Central memory CD8-positive, alpha-beta T cell (primary cell): ENCODE data around the gene LRCH3.

Experiments used
- ATAC-seq: fragments of 150-1000 bp; cut with Tn5 transposase; replicated peaks from 2 replicates; pipeline ENCODE4 v1.10.0; 2022; ENCODE audit warnings: mild to moderate bottlenecking, moderate FRiP score, moderate number of reproducible peaks; ENCODE audit not compliant: poor library complexity, severe bottlenecking; ENCODE audit errors: extremely low read depth
- DNase-seq, 2 donors: peaks; one replicate each; pipeline ENCODE4 v3.0.0; 2021; ENCODE audit warnings: low spot score in 2 of 2
- H3K27ac Mint-ChIP-seq: one replicate; pipeline ENCODE4 v1.8.0; 2022; ENCODE audit warnings: low read depth, mild to moderate bottlenecking, moderate library complexity, mixed read lengths
- H3K27me3 Mint-ChIP-seq: one replicate; pipeline ENCODE4 v1.8.0; 2022; ENCODE audit warnings: mixed read lengths
- H3K36me3 Mint-ChIP-seq: one replicate; pipeline ENCODE4 v1.8.0; 2022; ENCODE audit warnings: mild to moderate bottlenecking, moderate library complexity, mixed read lengths; ENCODE audit not compliant: insufficient read depth
- H3K4me1 Mint-ChIP-seq: one replicate; pipeline ENCODE4 v1.8.0; 2022; ENCODE audit warnings: mixed read lengths
- H3K4me3 Mint-ChIP-seq: one replicate; pipeline ENCODE4 v1.8.0; 2022; ENCODE audit warnings: mild to moderate bottlenecking, moderate library complexity, mixed read lengths
- H3K9me3 Mint-ChIP-seq: one replicate; pipeline ENCODE4 v1.8.0; 2022; ENCODE audit warnings: mixed read lengths

LRCH3 gene

GRCh38 chr3:197796087-197796486, 5.0 kb downstream of the LRCH3 start:
- Mint-ChIP-seq H3K4me3 (no peak overlapping the region), H3K4me1 (peaks cover 56% of the 10 kb centered on the region), H3K27ac (no peak overlapping the region), H3K36me3 (peaks cover 19% of the 10 kb centered on the region), H3K9me3 (no peaks in the 10 kb centered on the region), H3K27me3 (no peaks in the 10 kb centered on the region)
- no peak for ATAC-seq
- DNase-seq: no peak

GRCh38 chr3:197798863-197799262, 7.8 kb downstream of the LRCH3 start:
- Mint-ChIP-seq H3K27me3 (no peaks in the 10 kb centered on the region), H3K27ac (no peak overlapping the region), H3K4me3 (no peak overlapping the region), H3K4me1 (peaks cover 64% of the 10 kb centered on the region), H3K9me3 (no peaks in the 10 kb centered on the region), H3K36me3 (peaks cover 10% of the 10 kb centered on the region)
- DNase-seq: no peak
- ATAC-seq: no peak

- ATAC-seq: no peak
- H3K9me3 Mint-ChIP-seq: no peaks in the 10 kb centered on the region
- H3K4me1 Mint-ChIP-seq: peaks cover 60% of the 10 kb centered on the region
- H3K27me3 Mint-ChIP-seq: no peaks in the 10 kb centered on the region
- H3K27ac Mint-ChIP-seq: no peak overlapping the region
- H3K36me3 Mint-ChIP-seq: peaks cover 9% of the 10 kb centered on the region
- no peak overlapping the region for H3K4me3 Mint-ChIP-seq
- no peak for DNase-seq
Observed at GRCh38 chr3:197800379-197800778, 9.3 kb downstream of the LRCH3 start.

GRCh38 chr3:197801891-197802778, 11.1 kb downstream of the LRCH3 start:
- Mint-ChIP-seq H3K36me3 (peaks cover 5% of the 10 kb centered on the region), H3K9me3 (no peaks in the 10 kb centered on the region), H3K27me3 (no peaks in the 10 kb centered on the region), H3K27ac (peak overlapping the region; percentile 66), H3K4me1 (peaks cover 46% of the 10 kb centered on the region), H3K4me3 (peak overlapping the region; percentile 21)
- ATAC-seq: peak; percentile 77
- no peak for DNase-seq

GRCh38 chr3:197802779-197803459, 11.9 kb downstream of the LRCH3 start:
- no peak for ATAC-seq
- no peak for DNase-seq
- H3K4me3 Mint-ChIP-seq: no peak overlapping the region
- no peaks in the 10 kb centered on the region for H3K9me3 Mint-ChIP-seq
- peaks cover 5% of the 10 kb centered on the region for H3K36me3 Mint-ChIP-seq
- H3K27ac Mint-ChIP-seq: no peak overlapping the region
- H3K27me3 Mint-ChIP-seq: no peaks in the 10 kb centered on the region
- peaks cover 50% of the 10 kb centered on the region for H3K4me1 Mint-ChIP-seq

- no peak overlapping the region for H3K4me3 Mint-ChIP-seq
- DNase-seq (no peak), ATAC-seq (no peak)
- H3K27me3 Mint-ChIP-seq: no peaks in the 10 kb centered on the region
- peaks cover 5% of the 10 kb centered on the region for H3K36me3 Mint-ChIP-seq
- no peak overlapping the region for H3K27ac Mint-ChIP-seq
- H3K4me1 Mint-ChIP-seq: peaks cover 62% of the 10 kb centered on the region
- H3K9me3 Mint-ChIP-seq: no peaks in the 10 kb centered on the region
Observed at GRCh38 chr3:197804511-197804910, 13.5 kb downstream of the LRCH3 start.

- ATAC-seq (no peak), DNase-seq (no peak)
- peaks cover 2% of the 10 kb centered on the region for H3K36me3 Mint-ChIP-seq
- H3K4me3 Mint-ChIP-seq: no peak overlapping the region
- no peaks in the 10 kb centered on the region for H3K27me3 Mint-ChIP-seq
- peaks cover 40% of the 10 kb centered on the region for H3K4me1 Mint-ChIP-seq
- peak overlapping the region; percentile 62 for H3K27ac Mint-ChIP-seq
- no peaks in the 10 kb centered on the region for H3K9me3 Mint-ChIP-seq
Observed at GRCh38 chr3:197807969-197808587, 17.0 kb downstream of the LRCH3 start.

GRCh38 chr3:197809356-197810020, 18.4 kb downstream of the LRCH3 start:
- ATAC-seq (no peak), DNase-seq (no peak)
- H3K4me3 Mint-ChIP-seq: peak overlapping the region; percentile 0
- H3K9me3 Mint-ChIP-seq: no peaks in the 10 kb centered on the region
- peaks cover 33% of the 10 kb centered on the region for H3K4me1 Mint-ChIP-seq
- peak overlapping the region; percentile 42 for H3K27ac Mint-ChIP-seq
- no peaks in the 10 kb centered on the region for H3K27me3 Mint-ChIP-seq
- peaks cover 5% of the 10 kb centered on the region for H3K36me3 Mint-ChIP-seq

- ATAC-seq (no peak), DNase-seq (no peak)
- H3K36me3 Mint-ChIP-seq: peaks cover 5% of the 10 kb centered on the region
- H3K9me3 Mint-ChIP-seq: no peaks in the 10 kb centered on the region
- H3K4me3 Mint-ChIP-seq: no peak overlapping the region
- H3K4me1 Mint-ChIP-seq: peaks cover 38% of the 10 kb centered on the region
- H3K27me3 Mint-ChIP-seq: no peaks in the 10 kb centered on the region
- no peak overlapping the region for H3K27ac Mint-ChIP-seq
Observed at GRCh38 chr3:197810901-197811300, 19.8 kb downstream of the LRCH3 start.

GRCh38 chr3:197811343-197811742, 20.3 kb downstream of the LRCH3 start:
- no peak for ATAC-seq
- peaks cover 5% of the 10 kb centered on the region for H3K36me3 Mint-ChIP-seq
- no peak for DNase-seq
- no peak overlapping the region for H3K4me3 Mint-ChIP-seq
- no peaks in the 10 kb centered on the region for H3K27me3 Mint-ChIP-seq
- H3K27ac Mint-ChIP-seq: no peak overlapping the region
- H3K9me3 Mint-ChIP-seq: no peaks in the 10 kb centered on the region
- H3K4me1 Mint-ChIP-seq: peaks cover 38% of the 10 kb centered on the region

GRCh38 chr3:197814372-197814771, 23.3 kb downstream of the LRCH3 start:
- Mint-ChIP-seq H3K27ac (no peak overlapping the region), H3K4me3 (no peak overlapping the region), H3K4me1 (peaks cover 17% of the 10 kb centered on the region), H3K9me3 (no peaks in the 10 kb centered on the region), H3K36me3 (peaks cover 8% of the 10 kb centered on the region), H3K27me3 (no peaks in the 10 kb centered on the region)
- ATAC-seq (no peak), DNase-seq (no peak)

GRCh38 chr3:197820550-197821335, 29.7 kb downstream of the LRCH3 start:
- H3K27ac Mint-ChIP-seq: peak overlapping the region; percentile 37
- H3K4me1 Mint-ChIP-seq: peaks cover 15% of the 10 kb centered on the region
- DNase-seq: no peak
- H3K27me3 Mint-ChIP-seq: no peaks in the 10 kb centered on the region
- H3K9me3 Mint-ChIP-seq: no peaks in the 10 kb centered on the region
- no peak for ATAC-seq
- no peak overlapping the region for H3K4me3 Mint-ChIP-seq
- peaks cover 34% of the 10 kb centered on the region for H3K36me3 Mint-ChIP-seq
